ENCODE measurements around the gene RBM47.
"Not testable (repeated sequence)": the region's sequence is repeated elsewhere in the genome, so short reads cannot be mapped to it uniquely, and the experiment has no call there.

The RBM47 gene

DNA sequence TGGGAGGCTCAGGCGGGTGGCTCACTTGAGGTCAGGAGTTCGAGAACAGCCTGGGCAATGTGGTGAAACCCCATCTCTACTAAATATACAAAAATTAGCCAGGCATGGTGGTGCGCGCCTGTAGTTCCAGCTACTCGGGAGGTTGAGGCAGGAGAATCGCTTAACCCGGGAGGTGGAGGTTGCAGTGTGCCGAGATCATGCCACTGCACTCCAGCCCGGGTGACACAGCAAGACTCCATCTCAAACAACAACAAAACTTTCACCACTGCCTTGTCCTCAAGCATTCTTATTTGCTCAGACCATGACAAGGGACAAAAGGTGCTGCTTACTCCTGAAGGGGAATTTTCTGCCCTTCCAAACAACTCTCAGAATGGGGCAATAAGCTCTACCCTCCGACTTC, 194.4 kb downstream of the RBM47 start:
- not testable (repeated sequence) for DNase-seq

DNA sequence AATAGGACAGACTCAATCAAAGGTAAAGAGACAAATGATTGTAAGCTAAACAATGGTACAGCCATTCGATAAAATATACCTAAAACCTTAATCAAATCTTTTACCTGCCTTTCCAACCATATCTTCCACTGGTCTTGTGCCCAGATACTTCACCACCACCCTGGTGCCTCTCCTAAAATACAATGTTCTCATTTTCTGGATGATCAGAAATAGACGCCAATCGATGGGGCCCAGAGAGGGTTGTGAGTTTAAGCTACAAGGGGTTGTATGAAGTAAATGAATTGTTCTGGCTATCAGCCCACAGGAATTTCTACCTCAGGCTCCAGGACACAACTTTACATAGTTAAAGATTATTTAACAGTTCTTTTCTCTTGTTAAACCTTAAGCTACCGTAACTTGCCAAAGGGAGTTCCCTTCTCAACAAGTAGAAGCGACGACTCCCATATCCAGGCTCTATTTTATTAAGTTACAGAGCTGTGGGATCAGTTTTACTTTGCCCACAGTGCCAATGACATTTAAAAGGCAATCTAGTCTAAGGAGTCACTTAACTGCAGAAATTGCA, 195.5 kb downstream of the RBM47 start:
- DNase-seq: no peak

DNA sequence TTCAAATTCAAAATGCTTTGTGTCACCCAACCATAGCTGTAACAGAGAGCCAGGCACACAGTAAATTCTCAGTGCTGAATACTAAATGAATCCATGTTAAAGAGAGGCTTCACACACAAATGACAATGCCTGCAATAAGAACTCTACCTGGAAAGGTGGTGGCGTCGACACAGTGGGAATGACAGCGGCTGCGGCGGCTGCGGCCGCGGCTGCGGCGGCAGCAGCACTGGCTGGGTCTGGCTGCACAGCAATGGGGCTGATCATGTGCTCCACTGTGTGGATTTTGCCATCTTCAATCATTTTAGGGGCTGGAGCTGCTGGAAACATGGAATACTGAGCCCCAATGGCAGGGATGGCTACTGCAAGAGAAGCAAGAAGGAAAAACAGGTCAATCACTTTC, 197.2 kb downstream of the RBM47 start:
- DNase-seq: no peak

DNA sequence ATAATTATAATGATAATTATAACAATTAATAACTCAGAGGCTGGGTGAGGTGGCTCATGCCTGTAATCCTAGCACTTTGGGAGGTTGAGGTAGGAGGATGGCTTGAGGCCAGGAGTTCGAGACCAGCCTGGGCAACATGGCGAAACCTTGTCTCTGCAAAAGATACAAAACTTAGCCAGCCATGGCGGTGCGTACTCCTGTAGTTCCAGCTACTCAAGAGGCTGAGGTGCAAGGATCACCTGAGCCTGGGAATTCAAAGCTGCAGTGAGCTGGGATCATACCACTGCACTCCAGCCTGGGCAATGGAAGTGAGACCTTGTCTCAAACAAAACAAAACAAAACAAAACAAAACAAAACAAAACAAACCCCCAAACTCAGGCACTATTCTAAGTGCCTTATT, 201.8 kb downstream of the RBM47 start:
- not testable (repeated sequence) for DNase-seq

DNA sequence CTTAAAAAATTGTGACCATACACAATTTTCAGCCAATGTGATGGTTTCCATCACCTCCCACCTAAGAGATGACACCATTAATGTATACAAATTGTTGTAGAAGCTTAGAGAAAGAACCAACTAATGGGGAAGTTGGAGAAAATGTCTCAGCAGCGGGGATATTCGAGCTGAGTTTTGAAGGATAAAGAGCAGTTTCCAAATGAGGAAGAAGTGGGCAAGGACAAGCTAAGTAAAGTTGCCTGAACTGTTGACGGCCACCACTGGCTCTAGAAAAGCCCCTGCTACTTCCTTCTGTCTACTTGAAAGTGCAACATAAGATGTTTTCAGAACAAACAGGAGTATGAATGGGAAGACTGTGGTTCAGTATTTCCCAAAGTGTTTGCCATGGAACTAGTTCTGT, 202.5 kb downstream of the RBM47 start:
- DNase-seq: no peak

DNA sequence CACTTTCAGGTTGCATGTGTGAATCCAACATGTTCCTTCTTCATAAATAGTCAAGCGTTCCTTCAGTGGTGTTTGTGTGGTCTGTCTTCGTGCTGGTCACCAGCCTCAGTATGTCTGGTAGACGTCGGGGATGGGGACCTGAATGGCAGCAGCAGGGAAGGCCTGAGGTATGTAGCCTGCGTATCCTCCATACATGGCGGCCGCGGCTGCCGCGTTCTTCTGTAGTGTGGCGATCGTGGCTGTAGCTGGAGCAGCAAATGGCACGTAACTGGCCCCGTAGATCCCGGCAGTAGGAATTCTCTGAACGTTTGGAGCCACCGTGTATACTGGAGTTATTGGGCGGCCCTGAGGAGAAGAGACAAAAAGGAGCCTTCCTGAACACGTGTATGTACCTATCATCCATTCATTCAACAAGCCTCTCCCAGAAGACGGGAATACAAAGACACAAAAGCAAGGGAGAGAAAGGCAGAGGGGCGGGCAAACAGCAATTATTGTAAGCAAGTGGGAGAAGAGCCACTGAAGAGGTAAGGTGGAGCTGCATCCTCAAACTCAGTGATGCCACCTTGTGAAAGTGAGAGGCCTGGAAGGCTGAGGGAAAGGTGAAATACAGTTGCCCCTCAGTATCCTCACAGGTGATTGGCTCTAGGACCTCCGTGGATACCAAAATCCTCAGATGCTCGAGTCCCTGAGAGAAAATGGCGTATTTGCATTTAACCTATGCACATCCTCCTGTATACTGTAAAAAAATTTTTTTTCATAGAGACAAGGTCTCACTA, 203.7 kb downstream of the RBM47 start:
- no peak for DNase-seq

DNA sequence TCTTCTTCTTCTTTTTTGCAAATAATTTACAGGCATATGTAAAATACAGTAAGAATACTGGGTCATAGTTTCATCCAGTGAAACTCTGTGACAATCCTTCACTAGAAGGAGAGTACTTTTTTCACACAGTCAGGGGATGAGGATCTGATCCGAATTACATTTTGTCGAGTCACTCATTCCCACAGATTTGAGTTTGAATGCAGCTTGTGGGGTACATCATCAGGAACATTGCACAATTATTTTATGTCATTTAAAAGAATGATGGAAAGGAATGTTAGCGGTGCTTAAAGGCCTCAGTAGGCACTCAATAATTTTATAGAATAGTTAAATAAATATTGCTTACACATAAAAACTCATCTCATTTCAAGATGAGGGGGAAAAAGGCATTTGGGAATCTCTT, 205.9 kb downstream of the RBM47 start:
- no peak for DNase-seq

DNA sequence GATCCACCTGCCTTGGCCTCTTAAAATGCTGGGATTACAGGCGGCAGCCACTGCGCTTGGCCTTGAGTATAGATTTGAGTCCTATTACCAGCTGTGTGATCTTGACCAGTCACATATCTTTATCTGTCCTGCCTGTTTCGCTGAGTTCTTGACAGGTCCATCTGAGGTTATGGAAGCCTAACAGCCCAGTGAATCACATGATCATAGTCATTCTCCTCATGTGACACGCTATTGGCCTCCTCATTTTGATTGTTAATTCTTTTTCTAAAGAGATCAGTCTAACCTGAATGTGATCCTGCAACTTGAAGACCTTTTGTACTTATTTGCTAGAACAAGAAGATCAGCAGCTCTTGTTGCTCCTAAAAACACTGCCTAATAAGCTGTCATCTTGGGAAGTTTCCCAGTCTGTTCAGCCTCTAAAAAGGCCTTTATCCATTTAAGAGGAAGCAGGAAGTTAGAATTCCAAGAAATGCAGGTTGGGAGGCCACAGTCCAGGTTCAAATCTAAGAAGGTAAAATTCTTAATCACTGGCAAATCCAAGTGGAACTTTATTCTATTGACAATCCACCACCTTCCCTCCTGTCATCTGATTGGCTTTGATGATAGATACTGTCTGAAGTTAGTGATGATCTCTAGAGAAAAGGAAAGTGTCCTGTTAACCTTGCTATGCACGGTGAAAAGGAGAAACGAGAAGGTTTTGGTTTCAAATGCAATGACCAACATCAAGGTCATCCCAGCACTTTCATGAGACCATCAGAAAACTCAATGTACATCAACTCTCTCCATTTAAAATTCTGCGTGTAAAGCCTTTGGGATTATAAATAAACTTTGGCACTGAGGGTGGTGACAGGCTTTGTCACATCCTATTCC, 207.6 kb downstream of the RBM47 start:
- no peak for DNase-seq

DNA sequence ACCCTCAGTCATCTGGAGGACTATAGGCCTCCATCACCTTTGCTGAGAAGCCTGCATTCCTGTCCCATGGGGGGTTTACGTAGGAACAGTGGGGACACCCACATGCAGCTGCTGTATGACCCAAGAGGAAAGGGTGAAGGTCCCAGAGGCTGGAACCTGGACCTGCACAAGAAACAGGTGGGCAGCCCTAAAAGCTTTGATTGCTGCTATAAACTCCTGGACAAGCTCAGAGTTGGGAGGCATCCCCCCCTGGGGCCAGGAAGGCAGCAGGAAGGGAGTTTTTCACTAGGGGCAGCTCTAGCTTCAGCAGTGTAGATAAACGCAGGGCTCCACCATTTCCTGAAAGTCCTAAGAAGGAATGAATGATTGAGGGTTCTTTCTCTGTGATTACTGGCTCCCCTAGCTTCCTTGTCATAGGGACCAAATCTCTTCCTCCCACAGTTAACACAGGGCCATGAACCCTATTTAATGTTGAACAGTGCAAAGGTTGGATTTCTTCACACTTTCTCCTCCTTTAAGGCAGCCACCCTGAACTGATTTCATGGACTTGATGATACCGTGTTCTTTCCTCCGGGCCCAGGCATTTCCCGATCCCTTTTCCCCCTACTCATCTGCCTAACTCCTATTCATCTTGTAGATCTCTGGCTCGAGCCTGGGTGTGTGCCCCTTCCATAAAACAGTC, 210.3 kb downstream of the RBM47 start:
- no peak for DNase-seq

DNA sequence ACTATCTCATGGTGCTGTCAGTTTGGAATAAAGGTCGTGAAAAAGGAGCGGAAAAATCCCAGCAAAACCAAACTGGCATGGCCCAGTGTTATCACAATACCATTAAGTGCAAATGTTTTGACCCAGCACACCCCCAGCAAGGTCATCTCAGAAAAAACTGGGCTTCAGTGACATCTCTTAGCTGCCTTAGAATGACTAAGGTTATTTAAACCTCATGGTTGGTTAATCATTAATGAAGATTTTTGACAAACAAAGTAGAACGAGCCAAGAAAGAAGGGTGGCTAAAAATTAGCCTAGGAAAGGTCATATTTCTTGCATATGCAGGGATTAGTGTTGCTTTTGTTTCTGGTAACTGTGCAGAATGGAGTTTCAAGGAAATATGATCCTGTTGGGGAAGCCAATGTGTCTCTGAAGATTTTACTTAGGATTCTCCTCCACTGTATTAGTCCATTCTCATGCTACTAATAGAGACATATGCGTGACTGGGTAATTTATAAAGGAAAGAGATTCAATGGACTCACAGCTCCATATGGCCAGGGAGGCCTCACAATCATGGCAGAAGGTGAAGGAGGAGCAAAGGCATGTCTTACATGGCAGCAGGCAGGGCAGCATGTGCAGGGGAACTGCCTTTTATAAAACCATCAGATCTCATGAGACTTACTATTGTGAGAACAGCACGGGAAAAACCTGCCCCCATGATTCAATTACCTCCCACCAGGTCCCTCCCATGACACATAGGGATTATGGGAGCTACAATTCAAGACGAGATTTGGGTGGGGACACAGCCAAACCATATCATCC, 211.0 kb downstream of the RBM47 start:
- no peak for DNase-seq

DNA sequence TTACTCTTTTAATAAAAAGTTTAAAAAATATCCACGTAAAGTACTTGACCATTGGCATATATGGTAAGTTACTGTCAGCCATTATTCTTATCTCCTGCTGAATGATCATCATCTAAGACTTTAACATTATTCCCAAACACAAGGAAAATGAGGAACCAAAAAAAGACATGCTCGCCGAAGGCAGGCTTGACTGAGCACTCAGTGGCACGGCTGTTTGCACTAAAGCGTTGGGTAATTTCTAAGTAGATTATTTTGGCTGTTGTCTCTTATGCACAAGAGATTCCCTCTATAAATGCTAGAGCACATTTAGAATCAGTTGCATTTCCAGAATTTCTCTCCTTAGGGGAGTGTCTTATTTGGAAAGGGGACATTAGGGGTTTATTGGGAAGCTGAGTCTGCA, 211.7 kb downstream of the RBM47 start:
- no peak for DNase-seq

DNA sequence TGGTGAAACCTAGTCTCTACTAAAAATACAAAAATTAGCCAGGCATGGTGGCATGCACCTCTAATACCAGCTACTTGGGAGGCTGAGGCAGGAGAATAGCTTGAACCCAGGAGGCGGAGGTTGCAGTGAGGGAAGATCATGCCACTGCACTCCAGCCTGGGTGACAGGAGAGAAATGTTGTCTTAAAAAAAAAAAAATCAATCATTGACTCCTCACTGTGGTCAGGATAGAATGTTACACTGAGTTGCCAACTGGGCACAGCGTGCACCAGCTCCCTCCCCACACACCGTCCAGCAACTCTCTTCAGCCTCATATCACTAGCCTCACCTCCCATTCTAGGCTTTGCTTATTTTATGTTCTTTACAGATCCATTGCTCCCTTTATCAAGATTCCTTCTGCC, 215.0 kb downstream of the RBM47 start:
- DNase-seq: no peak

DNA sequence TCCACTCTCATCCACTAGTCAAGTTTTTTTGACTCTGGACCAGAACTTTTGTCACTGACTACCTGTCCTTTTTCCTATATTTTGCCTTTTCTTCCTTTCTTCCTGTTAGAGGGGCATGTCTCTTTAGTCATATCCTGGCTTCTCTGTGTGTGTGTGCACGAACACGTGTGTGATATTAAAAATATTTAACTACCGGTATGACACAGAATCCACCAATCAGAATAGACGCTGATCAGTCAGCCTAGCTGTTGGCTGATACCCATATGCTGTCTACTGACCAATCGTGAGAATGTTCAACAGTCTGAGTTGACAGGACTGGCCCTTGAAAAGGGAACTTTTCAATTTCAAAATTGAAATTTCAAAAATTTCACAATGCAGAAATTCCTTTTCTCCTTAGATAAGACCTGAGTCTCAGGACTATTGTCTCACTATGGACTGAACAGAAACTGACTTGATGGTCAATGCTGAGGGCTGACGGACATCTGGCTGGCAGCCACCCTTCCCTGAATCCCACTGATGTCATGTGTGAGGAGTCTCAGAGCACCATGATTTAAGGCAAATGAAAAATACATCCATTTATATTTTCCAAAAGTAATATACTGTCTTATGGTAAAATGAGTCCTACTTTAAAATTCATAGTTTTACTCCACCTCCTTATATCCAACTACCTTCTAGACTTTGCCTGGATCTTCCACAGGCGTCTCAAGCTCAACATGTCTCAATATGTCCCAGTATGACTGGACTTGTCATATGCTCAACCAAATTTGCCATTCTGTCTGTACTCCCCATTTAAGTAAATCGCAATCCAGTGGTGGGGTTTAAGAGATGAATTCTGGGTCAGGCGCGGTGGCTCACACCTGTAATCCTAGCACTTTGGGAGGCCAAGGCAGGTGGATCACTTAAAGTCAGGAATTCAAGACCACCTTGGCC, 216.5 kb downstream of the RBM47 start:
- no peak for DNase-seq

DNA sequence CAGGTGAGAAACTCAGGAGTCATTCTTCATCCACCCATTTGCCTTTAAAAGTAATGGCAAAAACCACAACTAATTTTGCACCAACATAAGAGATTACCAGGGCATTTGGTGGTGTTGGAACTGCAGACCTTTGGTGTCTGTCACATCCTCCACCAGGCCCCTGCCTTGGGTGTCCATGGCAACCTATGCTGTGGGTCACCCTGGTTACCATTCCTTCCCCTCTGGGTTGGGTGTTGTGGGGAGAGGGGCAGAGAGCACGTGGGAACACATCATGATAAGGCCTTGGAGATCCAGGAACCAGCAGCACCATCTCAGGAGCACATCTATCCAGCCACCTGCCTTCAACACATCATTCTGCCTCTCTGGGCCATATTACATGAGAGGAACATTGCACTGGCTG, 217.3 kb downstream of the RBM47 start:
- no peak for DNase-seq

DNA sequence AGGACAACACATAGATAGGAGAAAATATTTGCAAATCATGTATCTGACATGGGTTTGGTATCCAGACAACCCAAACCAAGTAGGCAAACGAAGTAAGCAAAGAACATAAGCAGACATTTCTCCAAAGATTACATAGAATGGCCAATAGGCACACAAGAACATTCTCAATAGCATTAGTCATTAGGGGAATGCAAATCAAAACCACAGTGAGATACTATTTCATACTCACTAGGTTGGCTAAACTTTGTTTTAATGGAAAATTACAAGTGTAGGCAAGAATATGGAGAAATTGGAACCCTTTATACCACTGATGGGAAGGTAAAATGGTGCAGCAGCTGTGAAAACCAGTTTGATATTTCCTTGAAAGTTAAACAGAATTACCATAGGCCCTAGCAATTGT, 219.8 kb downstream of the RBM47 start:
- no peak for DNase-seq

DNA sequence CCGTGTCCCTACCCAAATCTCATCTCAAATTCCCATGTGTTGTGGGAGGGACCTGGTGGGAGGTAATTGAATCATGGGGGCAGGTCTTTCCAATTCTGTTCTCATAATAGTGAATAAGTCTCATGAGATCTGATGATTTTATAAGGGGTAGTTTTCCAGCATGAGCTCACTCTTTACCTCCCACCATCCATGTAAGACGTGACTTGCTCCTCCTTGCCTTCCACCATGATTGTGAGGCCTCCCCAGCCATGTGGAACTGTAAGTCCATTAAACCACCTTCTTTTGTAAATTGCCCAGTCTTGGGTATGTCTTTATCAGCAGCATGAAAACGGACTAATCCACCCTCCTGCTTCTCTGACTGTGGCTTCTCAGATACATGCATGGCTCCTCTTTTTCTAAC, 222.2 kb downstream of the RBM47 start:
- not testable (repeated sequence) for DNase-seq

DNA sequence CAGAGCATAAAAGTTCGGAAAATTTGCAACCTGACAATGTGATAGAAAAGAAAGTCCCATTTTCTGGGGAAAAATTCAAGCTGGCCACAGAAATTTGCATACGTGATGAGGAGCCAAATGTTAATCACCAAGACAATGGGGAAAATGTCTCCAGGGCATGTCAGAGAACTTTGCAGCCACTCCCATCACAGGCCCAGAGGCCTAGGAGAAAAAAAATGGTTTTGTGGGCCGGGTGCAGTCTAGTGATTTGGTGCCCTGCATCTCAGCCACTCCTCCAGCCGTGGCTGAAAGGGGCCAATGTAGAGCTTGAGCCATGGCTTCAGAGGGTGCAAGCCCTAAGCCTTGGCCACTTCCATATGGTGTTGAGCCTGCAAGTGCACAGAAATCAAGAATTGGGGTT, 223.3 kb downstream of the RBM47 start:
- no peak for DNase-seq

DNA sequence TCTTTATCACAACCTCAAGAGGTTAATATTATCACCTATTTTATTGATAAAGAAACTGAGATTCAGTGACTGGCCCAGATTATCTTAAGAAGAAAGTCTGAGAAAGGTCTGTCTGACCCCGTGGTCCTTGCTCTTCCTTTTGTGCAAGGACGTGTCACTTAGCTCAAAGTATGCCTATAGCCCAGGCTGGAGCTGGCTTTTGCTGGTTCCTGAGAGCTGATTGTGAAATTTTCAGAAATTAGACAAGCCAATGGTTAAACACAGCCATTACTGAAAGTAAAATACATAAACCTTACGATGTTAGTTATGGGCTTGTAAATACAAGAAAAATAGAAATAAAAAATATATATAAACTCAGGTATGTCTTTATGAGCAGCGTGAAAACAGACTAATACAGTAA, 224.5 kb downstream of the RBM47 start:
- no peak for DNase-seq

DNA sequence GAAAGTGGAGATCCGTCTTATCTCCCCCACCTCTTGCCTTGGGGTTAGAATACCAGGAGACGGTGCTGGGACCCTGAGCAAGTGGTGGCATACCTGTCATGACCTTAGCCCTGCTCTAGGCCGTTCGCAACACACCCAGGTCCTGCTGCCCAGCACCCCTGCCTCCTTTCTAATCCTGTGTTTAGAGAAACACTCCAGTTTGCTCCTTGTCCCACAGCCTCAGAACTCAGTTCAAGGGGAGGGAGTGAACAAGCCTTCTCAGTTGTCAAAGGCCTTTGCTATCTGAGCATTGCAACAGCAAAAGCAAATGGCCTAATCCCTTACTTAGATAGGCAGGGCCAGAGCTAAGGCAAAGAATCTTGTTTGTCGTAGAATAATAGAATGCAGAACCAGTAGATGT, 226.6 kb downstream of the RBM47 start:
- DNase-seq: no peak

DNA sequence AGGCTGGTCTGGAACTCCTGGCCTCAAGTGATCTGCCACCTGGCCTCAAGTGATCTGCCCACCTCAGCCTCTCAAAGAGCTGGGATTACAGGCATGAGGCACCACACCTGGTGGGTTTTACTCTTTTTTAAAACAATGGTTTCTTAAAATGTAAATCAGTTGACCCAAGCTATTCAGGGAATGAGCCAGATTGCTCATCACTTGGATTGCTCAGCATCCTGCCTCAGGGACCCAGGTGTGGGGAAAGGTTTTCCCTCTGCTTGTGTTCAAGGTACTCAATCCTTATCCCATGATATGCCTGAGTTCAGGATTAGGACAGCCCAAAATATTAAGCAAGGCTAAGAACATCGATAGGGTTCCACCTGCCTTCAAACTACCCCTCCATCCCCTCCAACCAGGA, 227.1 kb downstream of the RBM47 start:
- DNase-seq: no peak

DNA sequence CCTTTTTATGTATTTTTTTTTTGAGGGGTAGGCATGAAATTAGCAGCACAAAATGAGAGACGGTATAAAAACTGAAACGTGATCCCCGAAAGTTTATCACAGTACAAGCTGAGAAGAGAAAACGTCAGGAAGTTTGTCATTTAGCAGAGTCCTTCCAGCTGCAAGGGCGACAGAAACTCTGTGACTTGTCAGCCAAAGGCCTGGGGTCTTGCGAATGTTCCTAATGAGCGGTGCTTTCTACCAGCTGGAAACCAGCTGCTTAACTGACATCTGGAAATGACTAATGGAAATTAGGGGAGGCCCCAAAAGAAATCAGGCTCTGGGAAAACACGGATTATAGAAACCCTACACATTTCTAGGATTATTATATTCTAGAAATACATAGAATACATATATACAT, 228.0 kb downstream of the RBM47 start:
- no peak for DNase-seq

Data from SIG-M5 (cell line).